ENCODE data around the gene MED17.

MED17 gene

GRCh38 chr11:93832780-93833179 is 48.7 kb downstream of the MED17 start:
- no peak for TF ChIP-seq CTCF (IDR thresholded peaks at IDR 0.05)
- no peak overlapping the region for H3K27ac ChIP-seq

GRCh38 chr11:93838967-93839366 is 54.9 kb downstream of the MED17 start:
- no peak overlapping the region for H3K27ac ChIP-seq
- TF ChIP-seq ZFX (IDR thresholded peaks at IDR 0.05; ENCODE audit: borderline replicate concordance) (no peak), CTCF (IDR thresholded peaks at IDR 0.05) (no peak)

GRCh38 chr11:93840180-93840579 is 56.1 kb downstream of the MED17 start:
- no peak for TF ChIP-seq ZFX (IDR thresholded peaks at IDR 0.05; ENCODE audit: borderline replicate concordance)
- no peak for TF ChIP-seq CTCF (IDR thresholded peaks at IDR 0.05)
- no peak overlapping the region for H3K27ac ChIP-seq

GRCh38 chr11:93840981-93841380 is 56.9 kb downstream of the MED17 start:
- TF ChIP-seq ZFX (IDR thresholded peaks at IDR 0.05; ENCODE audit: borderline replicate concordance), result no peak
- TF ChIP-seq CTCF (IDR thresholded peaks at IDR 0.05), result no peak
- H3K27ac ChIP-seq, result no peak overlapping the region

GRCh38 chr11:93841446-93841845 is 57.4 kb downstream of the MED17 start:
- H3K27ac ChIP-seq, result no peak overlapping the region
- TF ChIP-seq ZFX (IDR thresholded peaks at IDR 0.05; ENCODE audit: borderline replicate concordance) (no peak), CTCF (IDR thresholded peaks at IDR 0.05) (no peak)

- TF ChIP-seq CTCF (IDR thresholded peaks at IDR 0.05) (no peak), ZFX (IDR thresholded peaks at IDR 0.05; ENCODE audit: borderline replicate concordance) (no peak)
- H3K27ac ChIP-seq, result no peak overlapping the region
Observed at GRCh38 chr11:93842034-93842433, 58.0 kb downstream of the MED17 start.

- TF ChIP-seq CTCF (IDR thresholded peaks at IDR 0.05) (no peak), ZFX (IDR thresholded peaks at IDR 0.05; ENCODE audit: borderline replicate concordance) (no peak)
- no peak overlapping the region for H3K27ac ChIP-seq
Observed at GRCh38 chr11:93842461-93842860, 58.4 kb downstream of the MED17 start.

All from 22Rv1 (cell line).